H1 (cell line): ENCODE measurements around the gene SLC25A5. TPM values are rescaled to one million over a fixed set of nuclear protein-coding genes. Genes with fewer than 3 reads are reported as not detected.

Experiments
- CTCF ChIA-PET: fragments of 300-600 bp; sonication (Branson Sonifier 250); formaldehyde crosslinking; loops from one replicate; lab custom pipeline; 2021; ENCODE audit not compliant: partially characterized antibody; lab: Charles Lee
- POLR2A ChIA-PET: fragments of 300-600 bp; sonication (Branson Sonifier 250); formaldehyde crosslinking; loops from one replicate; lab custom pipeline; 2021; ENCODE audit warnings: inconsistent platforms; ENCODE audit not compliant: partially characterized antibody; lab: Charles Lee
- DNase-seq, 2 experiments: peaks; one replicate each; pipeline versions ENCODE4 v3.0.0 to v3.0.0-alpha.2; 2010 to 2022; ENCODE audit warnings: low spot score in 2 of 2, low read depth in 1 of 2, mixed read lengths in 1 of 2
- FAIRE-seq: peaks from 2 replicates; lab custom pipeline; 2011; peaks lifted over from hg19 to GRCh38; lab: Jason Lieb, UNC
- H2AFZ ChIP-seq: 2 replicates; pipeline ENCODE4 v1.8.1; 2012; ENCODE audit warnings: low read length, inconsistent platforms
- H2AK5ac ChIP-seq: 2 replicates; pipeline ENCODE4 v1.6.1; 2013; ENCODE audit warnings: low read depth, low read length
- H2BK120ac ChIP-seq: replicated peaks from 2 replicates; pipeline ENCODE3; 2013; ENCODE audit warnings: low read depth, low read length, inconsistent platforms
- H2BK12ac ChIP-seq: 2 replicates; pipeline ENCODE4 v1.6.1; 2013; ENCODE audit warnings: low read depth, low read length
- H2BK15ac ChIP-seq: 2 replicates; pipeline ENCODE4 v1.6.1; 2013; ENCODE audit warnings: low read length
- H2BK20ac ChIP-seq: 2 replicates; pipeline ENCODE4 v1.6.1; 2013; ENCODE audit warnings: low read length
- H2BK5ac ChIP-seq: 2 replicates; pipeline ENCODE4 v1.6.1; 2013; ENCODE audit warnings: low read depth, low read length
- H3K14ac ChIP-seq: 2 replicates; pipeline ENCODE4 v1.6.1; 2013; ENCODE audit warnings: inconsistent platforms; ENCODE audit not compliant: insufficient read length
- H3K18ac ChIP-seq: 2 replicates; pipeline ENCODE4 v1.6.1; 2013; ENCODE audit warnings: low read length; ENCODE audit errors: extremely low read depth
- H3K23ac ChIP-seq: 2 replicates; pipeline ENCODE4 v1.6.1; 2013; ENCODE audit warnings: inconsistent platforms; ENCODE audit not compliant: insufficient read length
- H3K23me2 ChIP-seq: 2 replicates; pipeline ENCODE4 v1.6.1; 2013; ENCODE audit warnings: low read depth, low read length
- H3K27ac ChIP-seq: 2 replicates; pipeline ENCODE4 v1.6.1; 2011; ENCODE audit warnings: low read depth, low read length, inconsistent platforms
- H3K27me3 ChIP-seq, 4 experiments: replicated peaks in 1 of 4; 1 replicate in 1 of 4; 2 replicates in 3 of 4; pipeline versions ENCODE4 v1.6.1 to v1.8.1; 2011 to 2013; ENCODE audit warnings: low read length in 3 of 4, mild to moderate bottlenecking in 3 of 4, inconsistent platforms in 2 of 4, mixed read lengths in 2 of 4, moderate library complexity in 1 of 4; ENCODE audit not compliant: control insufficient read depth in 3 of 4, insufficient read depth in 3 of 4; ENCODE audit errors: extremely low read depth in 1 of 4
- H3K36me3 ChIP-seq, 4 experiments: 2 replicates each; pipeline versions ENCODE4 v1.6.1 to v1.8.1; 2011 to 2013; ENCODE audit warnings: mild to moderate bottlenecking in 4 of 4, low read length in 3 of 4, moderate library complexity in 2 of 4, control low read depth in 1 of 4, inconsistent platforms in 1 of 4; ENCODE audit not compliant: insufficient read depth in 4 of 4, control insufficient read depth in 2 of 4
- H3K4ac ChIP-seq: replicated peaks from 2 replicates; pipeline ENCODE3; 2013; ENCODE audit warnings: low read length, low read depth, mixed read lengths, inconsistent platforms; ENCODE audit not compliant: insufficient read length
- H3K4me1 ChIP-seq, 4 experiments: replicated peaks in 1 of 4; 1 replicate in 1 of 4; 2 replicates in 3 of 4; pipeline versions ENCODE4 v1.6.1 to v1.8.1; 2011 to 2013; ENCODE audit warnings: low read length in 3 of 4, inconsistent platforms in 2 of 4, mixed read lengths in 1 of 4; ENCODE audit not compliant: insufficient read depth in 4 of 4, control insufficient read depth in 3 of 4
- H3K4me2 ChIP-seq, 2 experiments: 2 replicates each; pipeline versions ENCODE4 v1.6.1 to v1.8.1; 2011 to 2013; ENCODE audit warnings: low read depth in 2 of 2, low read length in 2 of 2, control low read depth in 1 of 2, inconsistent platforms in 1 of 2, mild to moderate bottlenecking in 1 of 2; ENCODE audit not compliant: insufficient read depth in 1 of 2
- H3K4me3 ChIP-seq, 4 experiments: fragments of 200-600, 300-600 bp in 1 of 4; sonication (generic), shearing (Covaris generic), sonication (Bioruptor Twin) in 1 of 4; 2 replicates each; pipeline versions ENCODE4 v1.5.1 to v1.8.1; 2011 to 2016; ENCODE audit warnings: low read length in 4 of 4, low read depth in 3 of 4, control low read depth in 2 of 4, inconsistent platforms in 2 of 4, mild to moderate bottlenecking in 2 of 4, mixed read lengths in 1 of 4, moderate library complexity in 1 of 4; ENCODE audit not compliant: insufficient read depth in 2 of 4; ENCODE audit errors: extremely low read depth in 1 of 4
- H3K56ac ChIP-seq: replicated peaks from 2 replicates; pipeline ENCODE3; 2013; ENCODE audit warnings: low read depth, mild to moderate bottlenecking, mixed read lengths, low read length, inconsistent platforms; ENCODE audit not compliant: insufficient read length
- H3K79me1 ChIP-seq: 2 replicates; pipeline ENCODE4 v1.6.1; 2013; ENCODE audit warnings: low read depth, low read length, control low read depth
- H3K79me2 ChIP-seq, 2 experiments: 2 replicates each; pipeline versions ENCODE4 v1.6.1 to v1.8.1; 2012 to 2013; ENCODE audit warnings: low read length in 2 of 2, mild to moderate bottlenecking in 2 of 2, inconsistent platforms in 1 of 2; ENCODE audit not compliant: insufficient read depth in 2 of 2, control insufficient read depth in 1 of 2
- H3K9ac ChIP-seq, 4 experiments: replicated peaks in 1 of 4; 1 replicate in 1 of 4; 2 replicates in 3 of 4; pipeline versions ENCODE4 v1.6.1 to v1.8.1; 2011 to 2013; ENCODE audit warnings: low read depth in 3 of 4, low read length in 3 of 4, control low read depth in 2 of 4, mild to moderate bottlenecking in 2 of 4, moderate library complexity in 2 of 4, inconsistent platforms in 1 of 4; ENCODE audit errors: extremely low read depth in 1 of 4
- H3K9me3 ChIP-seq, 2 experiments: 2 replicates each; pipeline versions ENCODE4 v1.6.1 to v1.8.1; 2012 to 2013; ENCODE audit warnings: mild to moderate bottlenecking in 2 of 2, moderate library complexity in 2 of 2, control low read depth in 1 of 2, inconsistent platforms in 1 of 2, low read depth in 1 of 2, low read length in 1 of 2, mixed read lengths in 1 of 2; ENCODE audit not compliant: insufficient read depth in 2 of 2
- H4K20me1 ChIP-seq, 2 experiments: replicated peaks in 1 of 2; 2 replicates each; pipeline versions ENCODE3 to v1.8.1; 2011 to 2013; ENCODE audit warnings: inconsistent platforms in 2 of 2, low read length in 2 of 2, mild to moderate bottlenecking in 1 of 2; ENCODE audit not compliant: insufficient read depth in 2 of 2, control insufficient read depth in 1 of 2
- H4K5ac ChIP-seq: 2 replicates; pipeline ENCODE4 v1.6.1; 2013; ENCODE audit warnings: low read length, low read depth, mixed read lengths, inconsistent platforms; ENCODE audit not compliant: insufficient read length
- H4K8ac ChIP-seq: 2 replicates; pipeline ENCODE4 v1.8.0; 2013; ENCODE audit warnings: mild to moderate bottlenecking, moderate library complexity, low read length, inconsistent platforms; ENCODE audit not compliant: insufficient read depth; ENCODE audit errors: extremely low read depth
- H4K91ac ChIP-seq: replicated peaks from 2 replicates; pipeline ENCODE3; 2013; ENCODE audit warnings: low read length, mixed read lengths, inconsistent platforms; ENCODE audit not compliant: insufficient read length
- ATF2 ChIP-seq: IDR thresholded peaks from 2 replicates; pipeline ENCODE4 v1.6.1; 2012; ENCODE audit warnings: low read length, inconsistent platforms
- BACH1 ChIP-seq: IDR thresholded peaks from 2 replicates; pipeline ENCODE4 v1.6.1; 2012; ENCODE audit warnings: low read length, improper control_type of control experiment
- CBX8 ChIP-seq: fragments of 300-800, 300-1000 bp; sonication (generic); IDR thresholded peaks from 2 replicates; pipeline ENCODE4 v1.7.1; 2016; ENCODE audit warnings: low read depth, low read length, borderline replicate concordance
- GABPA ChIP-seq: IDR thresholded peaks from 2 replicates; pipeline ENCODE4 v1.6.1; 2011; ENCODE audit warnings: mild to moderate bottlenecking, low read length, moderate library complexity, borderline replicate concordance; ENCODE audit not compliant: insufficient read depth
- HDAC6 ChIP-seq: IDR thresholded peaks from one replicate; pipeline ENCODE4 v1.7.1; 2012; ENCODE audit warnings: low read depth, mild to moderate bottlenecking, inconsistent platforms, low read length, moderate library complexity
- JUN ChIP-seq: IDR thresholded peaks from 2 replicates; pipeline ENCODE4 v1.6.1; 2011; ENCODE audit warnings: low read depth, mild to moderate bottlenecking, improper control_type of control experiment, low read length
- KDM4A ChIP-seq: IDR thresholded peaks from one replicate; pipeline ENCODE4 v1.7.1; 2012; ENCODE audit warnings: low read depth, mild to moderate bottlenecking, moderate library complexity, low read length, inconsistent platforms; ENCODE audit not compliant: severe bottlenecking
- MAFK ChIP-seq: IDR thresholded peaks from 2 replicates; pipeline ENCODE4 v1.6.1; 2012; ENCODE audit warnings: low read depth, mild to moderate bottlenecking, improper control_type of control experiment, low read length
- TAF1 ChIP-seq: IDR thresholded peaks from 2 replicates; pipeline ENCODE4 v1.6.1; 2011; ENCODE audit warnings: mild to moderate bottlenecking, low read depth, low read length
- WGBS, 2 experiments: shearing (Covaris generic) in 1 of 2; methylation state at CpG; one replicate each; pipeline versions ENCODE4 v1.1.6 to v1.1.7; 2013 to 2015; ENCODE audit warnings: low lambda C conversion rate in 2 of 2, mixed read lengths in 2 of 2, inconsistent platforms in 1 of 2, low coverage in 1 of 2, missing lambda C conversion rate in 1 of 2; ENCODE audit not compliant: insufficient replicate concordance in 2 of 2, insufficient coverage in 1 of 2, insufficient read length in 1 of 2; ENCODE audit errors: extremely low coverage in 1 of 2, missing lambda C conversion rate in 1 of 2; 5-methylcytosine and 5-hydroxymethylcytosine counted together
- polyA plus RNA-seq, 7 experiments: library from polyadenylated mRNA; depleted of rRNA in 3 of 7; stranded (reverse) in 5 of 7; unstranded in 2 of 7; fragments of >200 nt in 5 of 7; fragments of 200-250 nt in 2 of 7; gene quantifications; 1 replicate in 5 of 7; 2 replicates in 1 of 7; 4 replicates in 1 of 7; pipeline versions ENCODE4 v1.2.1 to v1.2.3, GENCODE V29; 2011 to 2013; ENCODE audit warnings: missing spikeins in 2 of 7, mixed read lengths in 2 of 7
- total RNA-seq: library from RNA; stranded (reverse); fragmentation: NEBNext Ultra II Directional; extraction: Animal tissue kit (Norgen Biotek cat#: 25700); gene quantifications from 2 replicates; pipeline ENCODE4 v1.2.1, GENCODE V29; 2021
- TF ChIP-seq, protein P1 (sequence below): IDR thresholded peaks from 2 replicates; pipeline ENCODE4 v1.6.1; 2011; ENCODE audit warnings: low read length, improper control_type of control experiment

SLC25A5 gene
- total and polyA plus RNA-seq, 2 of the 8 experiments (the other 6 are each of a cell fraction or from before 2014, with no cell fraction given), result 512 to 727 TPM

- H3K18ac ChIP-seq, result no peak overlapping the region
- no peak overlapping the region for H3K27ac ChIP-seq
- no peak overlapping the region for H4K8ac ChIP-seq
- no peaks in the 10 kb centered on the region for H3K36me3 ChIP-seq
- H4K20me1 ChIP-seq, result no peaks in the 10 kb centered on the region
- CTCF ChIA-PET, result interaction anchor here (1.1 to 1.5 kb wide), 3 partner anchors 10 to 12 kb away, joined by 3 to 7 read pairs (median 5); no protein-coding TSS in a partner anchor
- H3K79me1 ChIP-seq, result no peaks in the 10 kb centered on the region
- H2BK15ac ChIP-seq, result no peak overlapping the region
- 93% methylated on average over 13 of the region's 13 CpGs; no CpG with 5 or more reads in 1 of the 2 experiments for WGBS, 2 experiments
- POLR2A ChIA-PET, result interaction anchor here (0.6 kb wide), 1 partner anchor 353 kb away, joined by 3 read pairs; the partner anchor contains the start of gene UPF3B
- H2AK5ac ChIP-seq, result no peak overlapping the region
- no peaks in the 10 kb centered on the region for H3K23me2 ChIP-seq
- H2AFZ ChIP-seq, result no peak overlapping the region
- no peak overlapping the region for H2BK12ac ChIP-seq
- no peak overlapping the region for H3K9ac ChIP-seq
- H2BK20ac ChIP-seq, result no peak overlapping the region
- no peaks in the 10 kb centered on the region for H3K79me2 ChIP-seq
- DNase-seq, result no peak
- H4K91ac ChIP-seq, result no peak overlapping the region
- H3K4me3 ChIP-seq, result no peak overlapping the region
- no peak overlapping the region for H3K56ac ChIP-seq
- H3K4me1 ChIP-seq, result peaks cover 0 to 2% (median 0%) of the 10 kb centered on the region in 4 experiments; a peak in 1 of 7 replicates
- no peak overlapping the region for H3K14ac ChIP-seq
- H3K9me3 ChIP-seq, result no peaks in the 10 kb centered on the region
- H2BK5ac ChIP-seq, result no peak overlapping the region
- H2BK120ac ChIP-seq, result no peak overlapping the region
- H4K5ac ChIP-seq, result no peak overlapping the region
- H3K27me3 ChIP-seq, result no peaks in the 10 kb centered on the region
- FAIRE-seq, result no peak
- no peak overlapping the region for H3K4me2 ChIP-seq
- H3K23ac ChIP-seq, result no peak overlapping the region
- H3K4ac ChIP-seq, result no peak overlapping the region
- TF ChIP-seq ATF2, result no peak
- no peak for TF ChIP-seq GABPA
- TF ChIP-seq, protein P1, sequence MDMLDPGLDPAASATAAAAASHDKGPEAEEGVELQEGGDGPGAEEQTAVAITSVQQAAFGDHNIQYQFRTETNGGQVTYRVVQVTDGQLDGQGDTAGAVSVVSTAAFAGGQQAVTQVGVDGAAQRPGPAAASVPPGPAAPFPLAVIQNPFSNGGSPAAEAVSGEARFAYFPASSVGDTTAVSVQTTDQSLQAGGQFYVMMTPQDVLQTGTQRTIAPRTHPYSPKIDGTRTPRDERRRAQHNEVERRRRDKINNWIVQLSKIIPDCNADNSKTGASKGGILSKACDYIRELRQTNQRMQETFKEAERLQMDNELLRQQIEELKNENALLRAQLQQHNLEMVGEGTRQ, result no peak
- TF ChIP-seq CBX8, result no peak
- no peak for TF ChIP-seq TAF1
- no peak for TF ChIP-seq KDM4A
- TF ChIP-seq HDAC6, result no peak
- TF ChIP-seq BACH1, result no peak
- TF ChIP-seq JUN, result no peak
- TF ChIP-seq MAFK, result no peak
These were observed 32.0 kb downstream of the SLC25A5 start for GRCh38 chrX:119500061-119500800.
